IPS-20b (cell line): ENCODE results near the gene ADAMTS2.

Experiments
- H3K27ac ChIP-seq: one replicate; pipeline ENCODE4 v1.5.1; 2013; ENCODE audit warnings: low read length
- H3K27me3 ChIP-seq: 2 replicates; pipeline ENCODE4 v1.6.1; 2013; ENCODE audit warnings: mild to moderate bottlenecking, low read length, inconsistent platforms; ENCODE audit not compliant: insufficient read depth
- H3K36me3 ChIP-seq: 2 replicates; pipeline ENCODE4 v1.6.1; 2013; ENCODE audit warnings: low read depth, mild to moderate bottlenecking, inconsistent platforms, low read length, moderate library complexity; ENCODE audit not compliant: insufficient read depth
- H3K4me1 ChIP-seq: 2 replicates; pipeline ENCODE4 v1.6.1; 2013; ENCODE audit warnings: mild to moderate bottlenecking, control low read depth, inconsistent platforms, low read length, moderate library complexity; ENCODE audit not compliant: insufficient read depth
- H3K4me3 ChIP-seq: 2 replicates; pipeline ENCODE4 v1.5.1; 2013; ENCODE audit warnings: mild to moderate bottlenecking, low read length, inconsistent platforms
- H3K9ac ChIP-seq: 2 replicates; pipeline ENCODE4 v1.6.1; 2013; ENCODE audit warnings: low read depth, mild to moderate bottlenecking, inconsistent platforms, low read length, moderate library complexity
- H3K9me3 ChIP-seq: 2 replicates; pipeline ENCODE4 v1.6.1; 2013; ENCODE audit warnings: mild to moderate bottlenecking, low read depth, low read length, inconsistent platforms; ENCODE audit not compliant: insufficient read depth

The ADAMTS2 gene

DNA sequence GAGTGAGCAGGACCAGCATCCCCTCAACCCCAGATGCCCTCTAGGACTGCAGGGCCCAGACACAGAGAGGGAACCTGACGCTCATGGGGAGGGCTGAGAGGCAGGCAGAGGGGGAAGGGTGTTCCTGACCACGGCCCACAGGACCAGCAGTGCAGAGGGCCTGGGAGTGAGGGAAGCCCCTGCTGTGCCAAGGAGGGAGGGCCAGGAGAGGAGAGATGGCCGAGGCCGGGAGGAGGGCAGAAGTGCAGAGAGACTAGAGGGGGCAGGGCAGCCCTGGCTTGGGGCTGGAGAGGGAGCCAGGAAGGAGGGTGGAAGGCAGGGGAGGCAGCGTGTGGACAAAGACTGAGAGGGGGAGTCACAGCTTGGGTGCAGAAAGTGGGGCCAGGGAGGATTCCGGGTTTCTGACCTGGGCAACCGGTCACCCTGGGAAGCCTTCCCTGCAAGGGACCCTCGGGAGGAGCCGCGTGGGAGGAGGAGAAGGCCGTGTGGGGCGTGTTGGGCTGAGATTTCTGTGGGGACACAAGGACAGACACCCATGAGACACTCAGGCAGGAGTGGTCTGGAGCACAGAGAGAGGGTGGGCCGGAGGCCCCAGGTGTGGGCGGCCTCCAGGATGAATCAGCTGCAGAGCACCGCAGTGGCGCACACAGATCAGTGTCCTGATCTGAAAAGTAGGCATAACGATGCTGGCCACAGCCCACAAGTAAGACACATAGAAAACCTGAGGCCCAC lies 117.5 kb downstream of the ADAMTS2 start:
- no peak overlapping the region for H3K9ac ChIP-seq
- no peak overlapping the region for H3K4me3 ChIP-seq
- H3K9me3 ChIP-seq: peaks cover 15% of the 10 kb centered on the region
- no peaks in the 10 kb centered on the region for H3K27me3 ChIP-seq
- H3K4me1 ChIP-seq: peaks cover 5% of the 10 kb centered on the region; the same call in 1 of the 2 replicates
- H3K27ac ChIP-seq: no peak overlapping the region
- H3K36me3 ChIP-seq: no peaks in the 10 kb centered on the region

DNA sequence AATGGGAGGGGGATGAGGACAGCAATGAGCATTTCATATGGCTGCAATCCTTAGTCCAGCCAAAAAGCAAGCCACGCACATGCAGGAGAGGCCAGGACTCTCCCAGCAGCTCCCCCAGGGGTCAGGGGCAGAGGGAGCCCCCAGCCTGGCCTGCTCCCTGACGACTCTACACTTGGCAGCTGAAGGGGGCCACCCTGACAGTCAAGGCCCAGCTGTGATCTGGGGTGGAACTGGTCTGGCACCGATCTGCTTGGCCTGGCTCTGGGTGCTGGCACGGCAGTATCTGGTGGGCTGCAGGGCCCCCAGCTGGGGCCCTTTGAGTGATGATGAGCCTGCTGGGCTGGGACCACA lies 118.1 kb downstream of the ADAMTS2 start:
- Histone ChIP-seq H3K36me3 (no peaks in the 10 kb centered on the region), H3K4me1 (peaks cover 5% of the 10 kb centered on the region; the same call in 1 of the 2 replicates), H3K27me3 (no peaks in the 10 kb centered on the region), H3K4me3 (no peak overlapping the region), H3K27ac (no peak overlapping the region), H3K9me3 (peaks cover 15% of the 10 kb centered on the region), H3K9ac (no peak overlapping the region)

DNA sequence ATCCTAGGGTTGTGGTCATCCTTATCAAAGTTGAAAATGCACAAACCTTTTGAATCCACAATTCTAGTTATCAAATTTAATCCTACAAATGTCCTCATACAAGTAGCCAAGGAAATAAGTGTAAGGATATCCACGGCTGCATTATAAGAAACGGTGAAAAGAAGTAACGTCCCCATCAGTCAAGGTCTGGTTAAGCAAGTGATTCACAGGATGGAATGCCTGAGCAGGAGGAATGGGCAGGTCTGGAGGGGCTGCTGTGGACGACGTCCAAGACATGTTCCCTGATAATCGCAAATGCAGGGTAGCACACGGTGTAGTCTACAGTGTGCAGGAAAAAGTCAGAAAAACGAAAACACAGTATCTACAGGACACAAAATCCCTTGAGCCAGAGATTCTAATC lies 118.6 kb downstream of the ADAMTS2 start:
- Histone ChIP-seq H3K9me3 (peaks cover 15% of the 10 kb centered on the region), H3K4me3 (no peak overlapping the region), H3K9ac (no peak overlapping the region), H3K4me1 (peaks cover 5% of the 10 kb centered on the region; the same call in 1 of the 2 replicates), H3K27ac (no peak overlapping the region), H3K36me3 (no peaks in the 10 kb centered on the region), H3K27me3 (no peaks in the 10 kb centered on the region)

DNA sequence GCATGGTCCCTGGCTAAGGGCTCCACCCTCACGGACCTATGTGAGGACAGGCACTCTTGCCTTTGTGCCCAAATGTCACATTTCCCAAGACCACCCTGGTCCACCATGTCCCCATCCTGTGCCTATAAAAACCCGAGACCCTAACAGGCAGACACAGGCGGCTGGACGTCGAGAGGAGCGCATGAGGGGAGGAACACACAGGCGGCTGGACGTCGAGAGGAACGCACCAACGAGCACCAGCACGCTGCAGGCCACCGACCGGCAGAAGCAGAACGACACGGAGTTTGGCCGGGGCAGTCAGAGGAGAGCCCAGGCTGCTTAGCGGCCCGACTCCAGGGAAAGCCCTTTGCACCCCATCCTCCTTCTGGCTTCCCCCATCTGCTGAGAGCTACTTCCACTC lies 119.9 kb downstream of the ADAMTS2 start:
- Histone ChIP-seq H3K9ac (no peak overlapping the region), H3K27ac (no peak overlapping the region), H3K9me3 (peaks cover 15% of the 10 kb centered on the region), H3K4me1 (peaks cover 5% of the 10 kb centered on the region; the same call in 1 of the 2 replicates), H3K27me3 (no peaks in the 10 kb centered on the region), H3K4me3 (no peak overlapping the region), H3K36me3 (no peaks in the 10 kb centered on the region)

DNA sequence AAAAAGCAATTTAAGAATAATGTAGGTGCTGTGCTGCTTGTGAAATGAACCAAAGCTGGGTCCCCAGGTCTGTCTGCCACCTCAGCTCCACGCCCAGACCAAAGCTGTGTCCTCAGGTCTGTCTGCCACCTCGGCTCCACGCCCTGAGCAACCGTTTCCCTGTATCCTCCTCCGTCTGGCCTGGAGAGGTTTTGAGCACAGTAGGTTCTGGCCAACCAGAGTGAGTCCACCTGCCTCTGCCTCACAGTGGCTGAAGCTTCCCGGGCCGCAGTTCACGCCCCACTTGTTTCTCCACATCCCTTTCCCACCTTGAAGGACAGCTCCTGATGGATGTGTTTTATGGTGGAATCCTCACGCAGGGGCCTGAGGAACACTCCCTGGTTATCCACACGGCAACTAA lies 120.5 kb downstream of the ADAMTS2 start:
- no peaks in the 10 kb centered on the region for H3K27me3 ChIP-seq

DNA sequence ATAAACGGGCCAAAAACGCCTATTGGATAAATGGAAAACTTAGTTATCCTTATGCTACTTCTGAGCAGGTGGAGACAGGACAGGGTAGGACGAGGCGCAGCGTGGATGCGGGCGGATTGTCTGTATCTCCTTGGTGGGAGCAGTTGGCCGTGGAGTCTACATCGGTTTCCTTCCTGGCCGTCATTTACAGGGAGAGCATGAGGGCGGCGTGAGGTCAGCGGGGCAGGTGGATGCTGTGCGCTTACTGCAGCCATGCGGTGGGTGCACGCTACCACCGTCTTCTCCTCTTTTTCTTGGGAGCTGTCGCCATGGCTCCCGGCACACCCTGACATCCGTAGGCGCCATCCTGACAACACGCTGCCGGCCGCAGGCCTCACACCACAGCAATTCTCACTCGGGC lies 121.3 kb downstream of the ADAMTS2 start:
- no peaks in the 10 kb centered on the region for H3K27me3 ChIP-seq

More for the DNA sequence above, 120.5 kb downstream of the ADAMTS2 start:
- H3K4me3 ChIP-seq: no peak overlapping the region
- no peaks in the 10 kb centered on the region for H3K36me3 ChIP-seq
- no peak overlapping the region for H3K9ac ChIP-seq
- H3K9me3 ChIP-seq: peaks cover 15% of the 10 kb centered on the region
- peaks cover 5% of the 10 kb centered on the region; the same call in 1 of the 2 replicates for H3K4me1 ChIP-seq
- no peak overlapping the region for H3K27ac ChIP-seq

DNA sequence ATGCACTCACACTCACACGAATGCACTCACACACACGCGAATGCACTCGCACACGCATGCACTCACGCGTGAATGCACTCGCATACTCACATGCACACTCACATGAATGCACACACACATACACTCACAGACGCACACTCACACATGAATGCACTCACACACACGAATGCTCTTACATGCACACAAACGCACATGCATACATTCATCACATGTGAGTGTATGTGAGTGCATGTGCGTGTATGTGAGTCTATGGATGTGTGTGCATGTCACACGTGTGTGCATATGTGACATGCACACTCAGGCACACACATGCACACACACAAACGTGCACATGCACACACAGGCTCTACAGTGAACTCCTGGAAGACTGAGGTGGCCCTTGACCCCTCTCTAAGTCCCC lies 121.7 kb downstream of the ADAMTS2 start:
- H3K9me3 ChIP-seq: peaks cover 15% of the 10 kb centered on the region
- no peak overlapping the region for H3K9ac ChIP-seq
- no peak overlapping the region for H3K4me3 ChIP-seq
- no peak overlapping the region for H3K27ac ChIP-seq
- H3K27me3 ChIP-seq: no peaks in the 10 kb centered on the region
- peaks cover 5% of the 10 kb centered on the region; the same call in 1 of the 2 replicates for H3K4me1 ChIP-seq
- H3K36me3 ChIP-seq: no peaks in the 10 kb centered on the region

More for the DNA sequence above, 121.3 kb downstream of the ADAMTS2 start:
- Histone ChIP-seq H3K4me3 (no peak overlapping the region), H3K36me3 (no peaks in the 10 kb centered on the region), H3K4me1 (peaks cover 5% of the 10 kb centered on the region; the same call in 1 of the 2 replicates), H3K27ac (no peak overlapping the region), H3K9ac (no peak overlapping the region), H3K9me3 (peaks cover 15% of the 10 kb centered on the region)

DNA sequence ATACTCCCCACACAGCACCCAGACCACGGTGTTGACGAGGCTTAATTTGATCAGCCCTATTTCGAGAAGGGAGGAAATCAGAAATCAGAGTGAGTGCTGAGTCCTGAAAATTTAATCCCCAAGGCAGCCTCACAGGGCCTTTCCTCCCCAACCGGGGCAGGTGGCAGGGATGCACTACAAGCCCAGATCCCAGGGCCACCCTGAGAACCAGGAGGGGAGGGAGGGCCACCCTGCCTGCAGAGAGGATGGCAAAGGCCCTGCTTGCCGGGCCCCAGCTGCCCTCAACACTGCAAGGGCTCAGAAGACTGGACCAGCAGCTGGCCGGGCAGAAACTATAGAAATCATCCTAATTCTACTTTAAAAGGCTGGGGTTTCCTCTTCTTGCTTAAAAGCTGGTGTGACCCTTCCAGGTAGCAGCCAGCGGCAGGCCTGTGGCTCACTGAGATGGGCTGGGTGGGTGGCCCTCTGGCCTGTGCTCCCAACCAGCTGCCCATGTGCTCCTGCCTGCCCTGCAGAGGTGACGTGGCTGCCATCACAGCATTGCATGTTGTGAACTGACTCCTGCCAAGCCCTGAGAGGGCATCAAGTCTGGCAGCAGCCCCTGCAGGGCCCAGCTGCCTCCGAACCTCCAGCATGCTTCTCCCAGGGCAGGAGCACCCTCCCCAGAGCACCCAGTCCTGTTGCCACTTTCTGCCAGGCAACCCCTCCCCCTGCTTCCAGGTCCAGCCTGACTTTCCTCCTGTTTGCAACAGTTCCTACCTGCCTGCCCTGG lies 122.8 kb downstream of the ADAMTS2 start:
- H3K27me3 ChIP-seq: no peaks in the 10 kb centered on the region
- no peak overlapping the region for H3K9ac ChIP-seq
- H3K4me1 ChIP-seq: no peaks in the 10 kb centered on the region

DNA sequence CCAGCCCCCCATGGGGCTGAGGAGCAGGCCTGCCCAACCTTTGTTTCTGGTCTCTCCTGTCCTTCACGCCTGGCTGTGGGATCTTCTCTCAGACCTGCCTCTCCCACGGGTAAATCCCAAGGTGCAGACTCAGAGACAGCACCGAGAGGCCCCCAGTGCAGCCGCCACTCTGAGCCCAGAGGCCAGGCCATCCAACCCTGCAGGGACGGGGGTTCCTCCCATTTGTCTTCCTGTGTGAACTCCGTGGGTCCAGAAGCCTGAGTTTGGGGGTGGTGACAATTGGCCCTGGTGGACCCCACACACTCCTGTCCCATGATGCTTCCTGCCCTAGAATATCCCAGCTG lies 123.4 kb downstream of the ADAMTS2 start:
- Histone ChIP-seq H3K9ac (no peak overlapping the region), H3K27ac (no peak overlapping the region), H3K4me1 (no peaks in the 10 kb centered on the region), H3K36me3 (no peaks in the 10 kb centered on the region), H3K9me3 (peaks cover 15% of the 10 kb centered on the region), H3K27me3 (no peaks in the 10 kb centered on the region), H3K4me3 (no peak overlapping the region)

More for the DNA sequence above, 122.8 kb downstream of the ADAMTS2 start:
- Histone ChIP-seq H3K36me3 (no peaks in the 10 kb centered on the region), H3K27ac (no peak overlapping the region), H3K9me3 (peaks cover 15% of the 10 kb centered on the region), H3K4me3 (no peak overlapping the region)

DNA sequence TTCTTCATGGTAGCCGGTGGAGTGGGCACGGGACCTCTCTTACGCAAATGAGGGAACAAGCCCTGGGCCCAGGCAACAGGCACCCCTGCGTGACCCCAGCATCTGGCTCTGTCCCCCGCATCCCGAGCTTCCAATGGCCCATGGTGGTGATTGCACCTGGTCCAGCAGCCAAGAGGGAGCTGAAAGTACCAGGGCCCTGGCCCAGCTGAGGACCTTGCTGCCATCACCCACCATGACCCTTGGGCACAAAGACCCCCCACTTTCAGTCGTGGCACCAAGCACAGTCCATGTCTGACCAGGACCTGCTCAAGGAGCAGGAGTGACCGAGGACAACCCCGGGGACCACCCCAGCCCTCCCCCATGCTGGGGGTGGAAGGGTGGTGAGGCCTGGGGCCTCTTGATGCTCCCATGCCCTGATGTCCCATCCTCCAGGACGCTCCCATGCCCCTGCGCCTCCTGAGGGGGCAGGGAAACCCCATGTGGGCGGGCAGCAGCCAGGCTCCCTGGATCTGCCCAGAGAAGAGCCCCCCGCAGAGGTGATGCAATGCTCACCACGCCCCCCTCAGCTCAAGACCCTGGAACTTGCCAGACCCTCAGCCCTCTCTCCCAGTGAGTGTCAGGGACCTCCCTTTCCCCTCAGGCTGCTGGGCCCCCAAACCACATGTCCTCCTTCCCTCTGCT lies 123.9 kb downstream of the ADAMTS2 start:
- H3K9ac ChIP-seq: no peak overlapping the region
- no peaks in the 10 kb centered on the region for H3K4me1 ChIP-seq
- H3K27ac ChIP-seq: no peak overlapping the region
- peaks cover 15% of the 10 kb centered on the region for H3K9me3 ChIP-seq
- H3K36me3 ChIP-seq: no peaks in the 10 kb centered on the region
- H3K27me3 ChIP-seq: no peaks in the 10 kb centered on the region
- H3K4me3 ChIP-seq: no peak overlapping the region

DNA sequence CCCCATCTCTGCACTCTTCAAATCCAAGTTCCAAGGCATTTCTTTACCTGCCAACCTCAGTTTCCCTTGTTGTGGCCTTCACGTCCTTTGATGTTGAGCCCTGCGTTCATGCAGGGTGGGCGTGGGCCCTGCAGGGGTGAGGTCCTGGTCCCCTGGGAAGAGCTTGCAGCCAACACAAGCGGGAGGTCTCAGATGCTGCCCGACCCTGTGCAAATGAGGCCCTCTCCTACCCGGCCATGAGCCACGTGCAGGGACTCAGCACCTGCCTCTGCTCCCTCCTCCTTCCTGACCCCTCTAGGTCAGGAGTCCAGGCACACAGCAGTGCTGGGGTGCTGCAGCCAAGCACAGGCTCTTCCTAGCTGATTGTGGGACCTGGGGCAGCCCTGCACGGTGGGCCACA lies 124.5 kb downstream of the ADAMTS2 start:
- Histone ChIP-seq H3K9me3 (peaks cover 15% of the 10 kb centered on the region), H3K4me3 (no peak overlapping the region), H3K9ac (no peak overlapping the region), H3K27me3 (no peaks in the 10 kb centered on the region), H3K27ac (no peak overlapping the region), H3K36me3 (no peaks in the 10 kb centered on the region), H3K4me1 (no peaks in the 10 kb centered on the region)
